Spinal cord (tissue), 10 donors: Measurements from ENCODE around the gene TRAPPC12. TPM values are rescaled to one million over a fixed set of nuclear protein-coding genes. Genes with fewer than 3 reads are reported as not detected.

Experiments used
- DNase-seq, 6 donors: peaks; one replicate each; pipeline versions ENCODE4 v3.0.0 to v3.0.0-alpha.2; 2013 to 2015; ENCODE audit warnings: low spot score in 6 of 6, low read depth in 4 of 6
- H3K27ac ChIP-seq: one replicate; pipeline ENCODE4 v1.5.1; 2013; ENCODE audit warnings: low read depth, low read length, control low read depth
- H3K27me3 ChIP-seq: one replicate; pipeline ENCODE4 v1.6.1; 2013; ENCODE audit warnings: low read length; ENCODE audit not compliant: control insufficient read depth, insufficient read depth
- H3K36me3 ChIP-seq: one replicate; pipeline ENCODE4 v1.6.1; 2013; ENCODE audit warnings: low read length; ENCODE audit not compliant: control insufficient read depth, insufficient read depth
- H3K4me1 ChIP-seq: one replicate; pipeline ENCODE4 v1.6.1; 2013; ENCODE audit warnings: low read length; ENCODE audit not compliant: control insufficient read depth, insufficient read depth
- H3K4me3 ChIP-seq: one replicate; pipeline ENCODE4 v1.5.1; 2013; ENCODE audit warnings: low read depth, low read length, control low read depth
- H3K9me3 ChIP-seq: one replicate; pipeline ENCODE4 v1.6.1; 2013; ENCODE audit warnings: low read length; ENCODE audit not compliant: control insufficient read depth, insufficient read depth
- WGBS: methylation state at CpG from one replicate; pipeline ENCODE4 v1.1.5; 2013; ENCODE audit warnings: missing lambda C conversion rate; ENCODE audit not compliant: insufficient coverage; 5-methylcytosine and 5-hydroxymethylcytosine counted together
- polyA plus RNA-seq, 2 donors: library from polyadenylated mRNA; unstranded; fragments of 120-200 nt; gene quantifications; one replicate each; pipeline ENCODE4 v1.2.1, GENCODE V29; 2013; ENCODE audit not compliant: insufficient read length in 2 of 2
- total RNA-seq, 2 donors: library from RNA; depleted of rRNA in 1 of 2; stranded (reverse); fragments of 120-200 nt in 1 of 2; fragments of >200 nt in 1 of 2; gene quantifications; one replicate each; pipeline versions ENCODE4 v1.2.3 to v1.2.4, GENCODE V29; 2013 to 2014
- donor health status: healthy.

TRAPPC12 gene
- total and polyA plus RNA-seq, 4 donors: 56.3 to 139 (median 97.7) TPM

DNA sequence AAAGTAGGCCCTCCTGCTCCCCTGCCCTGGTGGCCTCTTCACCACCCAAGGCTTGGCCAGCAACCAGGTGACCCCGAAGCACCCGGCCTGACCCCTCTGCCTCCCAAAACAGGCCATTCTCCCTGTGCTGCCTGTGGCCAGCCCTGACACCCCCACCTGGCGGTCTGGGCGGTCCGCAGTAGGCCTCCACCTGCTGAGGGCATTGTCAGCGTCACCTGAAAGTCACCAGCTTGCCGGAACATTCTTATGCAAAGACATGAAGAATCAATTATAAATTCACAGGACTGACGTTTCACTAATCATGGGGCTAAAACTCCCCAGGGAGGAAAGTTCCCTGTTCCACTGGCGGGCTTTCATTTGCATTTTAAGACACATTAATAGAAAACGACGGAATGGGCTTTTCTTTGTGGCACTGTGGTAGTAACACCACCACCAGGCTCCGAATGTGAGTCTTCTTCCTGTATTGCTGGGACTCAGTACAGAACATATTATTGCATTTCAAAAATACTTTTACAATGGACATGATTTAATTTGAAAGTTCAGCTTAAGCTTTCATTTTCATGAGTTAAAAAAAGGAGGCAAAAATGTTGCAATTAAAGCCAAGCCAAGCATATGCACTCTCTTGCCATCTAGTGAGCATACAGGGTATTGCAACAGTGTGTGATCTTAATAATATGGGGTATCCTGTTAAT is 82.5 kb downstream of the TRAPPC12 start:
- Histone ChIP-seq H3K36me3 (peaks cover 77% of the 10 kb centered on the region), H3K27ac (peak overlapping the region; percentile 40), H3K4me1 (peaks cover 44% of the 10 kb centered on the region), H3K27me3 (no peaks in the 10 kb centered on the region), H3K9me3 (no peaks in the 10 kb centered on the region), H3K4me3 (no peak overlapping the region)
- peak; percentile 56 to 94 (median 72) for DNase-seq
- WGBS: 68% methylated on average over 4 of the region's 12 CpGs

- Histone ChIP-seq H3K27ac (no peak overlapping the region), H3K4me3 (no peak overlapping the region), H3K27me3 (no peaks in the 10 kb centered on the region), H3K36me3 (peaks cover 81% of the 10 kb centered on the region), H3K4me1 (peaks cover 44% of the 10 kb centered on the region), H3K9me3 (no peaks in the 10 kb centered on the region)
- 56% methylated on average over 3 of the region's 10 CpGs for WGBS
- DNase-seq: peak in 1 of 6 donors; percentile 71
These were observed 83.1 kb downstream of the TRAPPC12 start for GRCh38 chr2:3462493-3463104.

GRCh38 chr2:3463186-3463835 is 83.8 kb downstream of the TRAPPC12 start:
- WGBS: 73% methylated on average over 24 of the region's 25 CpGs
- peaks cover 81% of the 10 kb centered on the region for H3K36me3 ChIP-seq
- no peaks in the 10 kb centered on the region for H3K9me3 ChIP-seq
- H3K27me3 ChIP-seq: no peaks in the 10 kb centered on the region
- DNase-seq: no peak
- H3K27ac ChIP-seq: no peak overlapping the region
- H3K4me1 ChIP-seq: peaks cover 42% of the 10 kb centered on the region
- H3K4me3 ChIP-seq: no peak overlapping the region

GRCh38 chr2:3463944-3464343 is 84.5 kb downstream of the TRAPPC12 start:
- H3K27me3 ChIP-seq: no peaks in the 10 kb centered on the region
- H3K27ac ChIP-seq: no peak overlapping the region
- H3K36me3 ChIP-seq: peaks cover 82% of the 10 kb centered on the region
- no peak for DNase-seq
- H3K4me3 ChIP-seq: no peak overlapping the region
- peaks cover 41% of the 10 kb centered on the region for H3K4me1 ChIP-seq
- WGBS: 81% methylated on average over 11 of the region's 13 CpGs
- no peaks in the 10 kb centered on the region for H3K9me3 ChIP-seq

- peaks cover 36% of the 10 kb centered on the region for H3K4me1 ChIP-seq
- H3K36me3 ChIP-seq: peaks cover 81% of the 10 kb centered on the region
- WGBS: 84% methylated on average over 21 of the region's 21 CpGs
- no peak overlapping the region for H3K4me3 ChIP-seq
- DNase-seq: no peak
- H3K27ac ChIP-seq: no peak overlapping the region
- no peaks in the 10 kb centered on the region for H3K9me3 ChIP-seq
- no peaks in the 10 kb centered on the region for H3K27me3 ChIP-seq
These were observed 85.0 kb downstream of the TRAPPC12 start for GRCh38 chr2:3464401-3465005.

DNA sequence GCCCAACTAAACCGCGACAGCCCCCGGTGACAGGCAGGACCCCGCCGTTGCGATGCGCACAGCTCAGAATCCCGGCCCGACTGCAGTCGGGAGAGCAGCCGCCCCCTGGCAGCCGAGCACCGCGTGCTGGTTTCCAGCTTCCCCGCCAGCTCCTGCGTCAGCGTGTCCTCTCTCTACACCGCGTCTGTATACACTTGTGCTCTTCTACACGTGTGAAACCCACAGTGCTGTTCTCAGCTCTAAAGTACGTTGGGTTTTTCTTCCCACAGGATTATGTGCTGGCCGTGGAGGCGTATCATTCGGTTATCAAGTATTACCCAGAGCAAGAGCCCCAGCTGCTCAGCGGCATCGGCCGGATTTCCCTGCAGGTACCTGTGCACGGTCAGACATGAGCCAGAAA is 85.8 kb downstream of the TRAPPC12 start:
- 90% methylated on average over 26 of the region's 28 CpGs for WGBS
- DNase-seq: no peak

DNA sequence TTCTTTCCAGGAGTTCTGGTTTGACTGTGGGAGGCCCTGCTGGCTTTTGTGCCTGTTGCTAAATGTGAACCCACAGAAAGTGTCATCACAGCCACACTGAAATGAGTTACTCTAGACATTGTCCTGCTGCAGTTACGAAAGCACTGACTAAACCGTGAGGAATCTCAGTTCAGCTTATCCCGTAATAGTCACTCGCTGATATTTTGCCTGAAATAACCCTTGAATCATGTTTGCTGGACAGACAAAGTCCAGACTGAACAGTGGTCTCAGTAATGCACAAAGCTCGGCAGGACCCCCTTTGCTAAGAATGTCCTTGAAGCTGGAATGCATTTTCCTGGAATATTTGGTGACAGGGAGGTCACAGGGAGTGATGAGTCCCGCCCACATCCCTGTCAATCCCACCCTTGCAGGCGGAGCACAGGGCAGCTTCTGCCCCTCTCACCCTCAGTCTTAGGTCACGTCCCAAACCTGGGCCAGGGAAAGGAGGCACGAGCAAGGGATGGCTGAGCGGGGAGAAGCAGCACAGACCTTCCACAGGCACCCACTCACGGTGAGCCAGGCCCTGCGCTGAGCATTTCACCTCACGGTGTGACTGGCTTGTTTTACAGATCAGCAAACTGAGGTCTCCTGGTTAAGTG is 86.5 kb downstream of the TRAPPC12 start:
- H3K9me3 ChIP-seq: no peaks in the 10 kb centered on the region
- H3K4me1 ChIP-seq: peaks cover 32% of the 10 kb centered on the region
- peaks cover 82% of the 10 kb centered on the region for H3K36me3 ChIP-seq
- no peak for DNase-seq
- no peak overlapping the region for H3K27ac ChIP-seq
- H3K27me3 ChIP-seq: no peaks in the 10 kb centered on the region
- no peak overlapping the region for H3K4me3 ChIP-seq
- WGBS: 83% methylated on average over 12 of the region's 13 CpGs

More for the DNA sequence above, 85.8 kb downstream of the TRAPPC12 start:
- Histone ChIP-seq H3K27ac (no peak overlapping the region), H3K9me3 (no peaks in the 10 kb centered on the region), H3K27me3 (no peaks in the 10 kb centered on the region), H3K4me3 (no peak overlapping the region), H3K36me3 (peaks cover 85% of the 10 kb centered on the region), H3K4me1 (peaks cover 36% of the 10 kb centered on the region)

DNA sequence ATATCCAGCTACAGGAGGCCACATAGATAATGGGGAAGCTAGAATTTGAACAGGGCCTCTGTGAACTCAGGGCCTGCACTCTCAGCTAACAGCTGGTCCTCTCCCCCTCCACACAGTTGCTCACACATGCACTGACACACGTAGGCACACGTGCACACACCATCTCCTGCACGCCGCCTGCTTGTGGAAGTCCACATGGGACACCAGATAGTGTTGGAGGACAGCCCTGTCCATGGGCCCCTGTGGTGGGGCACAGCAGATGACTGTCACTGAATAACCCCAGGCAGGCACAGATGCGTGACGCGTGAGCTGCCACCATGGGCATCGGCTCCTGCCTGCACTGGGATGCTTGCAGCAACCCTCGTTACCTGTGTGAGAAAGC is 87.0 kb downstream of the TRAPPC12 start:
- 98% methylated on average over 9 of the region's 9 CpGs for WGBS
- peaks cover 32% of the 10 kb centered on the region for H3K4me1 ChIP-seq
- H3K27ac ChIP-seq: no peak overlapping the region
- H3K27me3 ChIP-seq: no peaks in the 10 kb centered on the region
- peaks cover 80% of the 10 kb centered on the region for H3K36me3 ChIP-seq
- no peaks in the 10 kb centered on the region for H3K9me3 ChIP-seq
- H3K4me3 ChIP-seq: no peak overlapping the region
- no peak for DNase-seq

- Histone ChIP-seq H3K4me1 (peaks cover 31% of the 10 kb centered on the region), H3K4me3 (no peak overlapping the region), H3K9me3 (no peaks in the 10 kb centered on the region), H3K27me3 (no peaks in the 10 kb centered on the region), H3K27ac (no peak overlapping the region), H3K36me3 (peaks cover 79% of the 10 kb centered on the region)
- DNase-seq: no peak
- WGBS: 86% methylated on average over 14 of the region's 14 CpGs
These were observed 87.5 kb downstream of the TRAPPC12 start for GRCh38 chr2:3466966-3467365.
